DND-41 (cell line): ENCODE measurements around the gene RUNX1.

Experiments
- EZH2 ChIP-seq: IDR thresholded peaks from 3 replicates; pipeline ENCODE4 v1.6.1; 2012; ENCODE audit warnings: borderline replicate concordance, low read depth, mild to moderate bottlenecking, moderate library complexity, low read length, inconsistent platforms; ENCODE audit not compliant: severe bottlenecking
- TF ChIP-seq, protein P1 (sequence below): IDR thresholded peaks from 2 replicates; pipeline ENCODE4 v1.5.1; 2012; ENCODE audit warnings: borderline replicate concordance, low read length, moderate library complexity, mild to moderate bottlenecking; ENCODE audit not compliant: poor library complexity, severe bottlenecking; ENCODE audit errors: extremely low read depth

DNA sequence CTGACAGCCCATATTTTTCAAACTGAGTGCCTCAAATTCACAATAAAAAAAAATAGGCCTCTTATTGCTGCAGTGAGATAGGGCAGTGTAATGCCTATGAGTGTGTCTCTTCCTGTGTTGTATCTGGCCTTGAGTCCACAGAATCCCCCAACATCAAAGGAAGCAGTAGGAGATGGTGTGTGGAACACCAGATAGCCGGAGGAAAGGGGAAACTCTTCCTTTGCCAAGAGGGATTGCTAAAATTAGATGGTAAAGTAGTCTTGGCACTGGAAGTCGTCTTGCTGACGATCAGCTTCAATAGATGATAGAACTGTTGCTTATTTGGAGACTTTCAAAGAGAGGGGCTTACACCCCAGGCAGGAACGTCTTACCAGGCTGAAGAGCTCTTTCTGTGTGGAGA is 51.8 kb downstream of the RUNX1 start:
- TF ChIP-seq EZH2: no peak
- TF ChIP-seq, protein P1, sequence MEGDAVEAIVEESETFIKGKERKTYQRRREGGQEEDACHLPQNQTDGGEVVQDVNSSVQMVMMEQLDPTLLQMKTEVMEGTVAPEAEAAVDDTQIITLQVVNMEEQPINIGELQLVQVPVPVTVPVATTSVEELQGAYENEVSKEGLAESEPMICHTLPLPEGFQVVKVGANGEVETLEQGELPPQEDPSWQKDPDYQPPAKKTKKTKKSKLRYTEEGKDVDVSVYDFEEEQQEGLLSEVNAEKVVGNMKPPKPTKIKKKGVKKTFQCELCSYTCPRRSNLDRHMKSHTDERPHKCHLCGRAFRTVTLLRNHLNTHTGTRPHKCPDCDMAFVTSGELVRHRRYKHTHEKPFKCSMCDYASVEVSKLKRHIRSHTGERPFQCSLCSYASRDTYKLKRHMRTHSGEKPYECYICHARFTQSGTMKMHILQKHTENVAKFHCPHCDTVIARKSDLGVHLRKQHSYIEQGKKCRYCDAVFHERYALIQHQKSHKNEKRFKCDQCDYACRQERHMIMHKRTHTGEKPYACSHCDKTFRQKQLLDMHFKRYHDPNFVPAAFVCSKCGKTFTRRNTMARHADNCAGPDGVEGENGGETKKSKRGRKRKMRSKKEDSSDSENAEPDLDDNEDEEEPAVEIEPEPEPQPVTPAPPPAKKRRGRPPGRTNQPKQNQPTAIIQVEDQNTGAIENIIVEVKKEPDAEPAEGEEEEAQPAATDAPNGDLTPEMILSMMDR: no peak
